Embryonic facial prominence (tissue), 1 donor: ENCODE data around the gene DTHD1.

Source experiments
- DNase-seq: peaks from one replicate; pipeline ENCODE4 v3.0.0-alpha.2; 2016; ENCODE audit errors: extremely low spot score

DTHD1 gene

DNA sequence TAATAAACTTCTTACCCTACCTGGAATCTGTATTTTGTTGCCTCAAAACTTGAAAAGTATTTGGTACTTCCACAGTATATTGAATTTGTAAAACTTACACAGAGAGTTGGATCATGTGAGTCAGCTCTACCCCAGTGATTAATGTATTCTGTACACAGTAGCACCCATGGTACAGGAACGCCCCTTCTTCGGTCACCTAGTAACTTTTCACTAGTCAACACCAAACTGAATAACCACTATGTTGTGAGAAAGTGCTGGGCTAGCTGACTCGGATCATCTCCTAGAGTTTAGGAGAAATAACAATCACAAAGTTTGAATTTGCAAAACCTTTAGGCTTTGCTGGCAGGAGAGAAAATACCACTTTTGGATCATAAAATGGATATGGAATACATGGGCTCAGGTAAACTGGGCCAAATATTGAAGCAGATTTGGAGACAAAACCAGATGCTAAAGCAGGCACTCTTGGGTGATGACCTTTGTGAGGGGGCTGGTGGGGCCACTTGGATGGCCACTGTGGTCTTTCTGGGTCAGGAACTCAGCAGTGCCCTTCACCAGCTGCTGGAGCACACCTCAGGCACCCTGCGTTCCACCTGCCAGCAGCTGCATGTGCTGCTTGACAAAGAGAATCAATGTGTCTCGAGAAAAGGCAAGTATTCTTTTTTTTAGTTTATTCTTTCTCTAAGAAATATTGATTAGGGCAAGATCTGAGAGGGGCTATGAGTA lies at the start of gene DTHD1:
Gene DTHD1 (plus strand): TSS at position 233 of the 723 bp plus-strand sequence. CDS start 143 bp downstream, at position 376.
- DNase-seq: no peak

- no peak for DNase-seq
These were observed 47.7 kb upstream of the DTHD1 start for GRCh38 chr4:36233567-36234266.

DNA sequence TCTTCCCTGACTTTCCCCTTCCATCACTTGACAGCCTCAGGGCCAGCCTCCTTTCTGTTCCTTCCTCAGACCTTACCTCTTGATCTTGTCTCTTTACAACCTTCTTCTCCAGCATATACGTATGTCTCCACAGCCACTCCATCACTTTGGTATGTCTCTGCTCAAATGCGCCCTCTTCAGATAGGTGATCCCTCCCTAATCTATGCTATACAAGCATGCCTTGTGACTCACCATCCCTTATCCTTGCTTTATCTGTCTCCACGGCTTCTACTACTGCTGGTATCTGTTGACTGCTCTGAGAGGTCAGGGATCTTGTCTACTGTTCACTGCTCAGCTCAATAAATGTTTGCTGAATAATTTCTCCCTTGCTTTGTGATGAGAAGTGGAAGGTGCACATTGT lies 46.1 kb upstream of the DTHD1 start:
- no peak for DNase-seq

DNA sequence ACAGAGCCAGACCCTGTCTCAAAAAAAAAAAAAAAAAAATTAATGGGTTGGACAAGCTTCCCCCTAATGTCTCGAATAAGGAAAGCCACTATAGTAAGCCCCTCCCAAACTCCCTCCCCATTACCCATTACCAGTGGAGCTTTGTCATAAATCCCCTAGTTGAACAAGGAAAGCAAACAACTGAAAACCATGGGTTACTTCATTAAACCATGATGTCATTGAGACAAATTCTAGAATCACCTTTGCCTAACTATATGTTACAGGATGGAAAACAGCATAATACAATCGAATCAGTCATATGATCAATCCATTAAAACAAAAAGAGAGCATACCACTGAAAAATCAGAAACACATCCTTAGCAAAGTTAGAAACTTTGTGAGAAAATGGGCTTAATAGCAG lies 45.3 kb upstream of the DTHD1 start:
- DNase-seq: no peak

DNA sequence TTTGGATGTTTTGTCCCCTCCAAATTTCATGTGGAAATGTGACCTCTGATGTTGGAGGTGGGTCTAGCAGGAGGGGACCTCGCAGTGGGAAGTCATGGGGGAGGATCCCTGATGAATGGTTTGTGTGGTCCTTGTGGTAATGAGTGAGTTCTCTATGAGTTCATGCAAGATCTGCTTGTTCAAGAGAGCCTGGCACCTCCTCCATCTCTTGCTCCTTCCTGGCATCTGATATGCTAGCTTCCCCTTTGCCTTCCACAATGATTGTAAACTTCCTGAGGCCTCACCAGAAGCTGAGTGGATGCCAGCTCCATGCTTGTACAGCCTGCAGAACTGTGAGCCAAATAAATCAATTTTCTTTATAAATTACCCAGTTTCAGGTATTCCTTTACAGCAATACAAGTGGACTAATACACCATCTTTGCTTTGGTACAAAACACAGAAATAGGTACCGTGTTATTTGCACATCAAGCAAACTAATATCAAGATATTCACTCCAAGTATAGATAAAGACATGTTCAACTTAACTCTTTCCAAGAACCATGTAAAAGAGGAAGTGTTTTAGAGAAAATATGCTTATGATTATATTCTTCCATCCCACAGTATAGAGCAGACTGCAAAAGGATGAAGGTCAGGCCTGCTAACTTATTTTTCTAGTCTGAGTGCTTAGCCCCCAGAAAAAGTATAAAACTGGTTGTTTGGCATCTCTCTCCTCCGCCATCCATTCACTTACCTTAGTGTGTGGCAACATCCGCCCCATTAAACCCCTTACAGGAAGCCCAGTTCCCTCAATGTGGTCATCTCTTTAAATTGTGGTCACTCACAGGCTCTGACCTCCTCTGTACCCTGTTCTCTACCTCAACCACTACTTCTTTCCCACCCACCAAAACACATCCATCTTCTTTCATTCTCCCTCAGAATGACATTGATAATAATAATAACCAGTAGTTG lies 43.8 kb upstream of the DTHD1 start:
- no peak for DNase-seq

DNA sequence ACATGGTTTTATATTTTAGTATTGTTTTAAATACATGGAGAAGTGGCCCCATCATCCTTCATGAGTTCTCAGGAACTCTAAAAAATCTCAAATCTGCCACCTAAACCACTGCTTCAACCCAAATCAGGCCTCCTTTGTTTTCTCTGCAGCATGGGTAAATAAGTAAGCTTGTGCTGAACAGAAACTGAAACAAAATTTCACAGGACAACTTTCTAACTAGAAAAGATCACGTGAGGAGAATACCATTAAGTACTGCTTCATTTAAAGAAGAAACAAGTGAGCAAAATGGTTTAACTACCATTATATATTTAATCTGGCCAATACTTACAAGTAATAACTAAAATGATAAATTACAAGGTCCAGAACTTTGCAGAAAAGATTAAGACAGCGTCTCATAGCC lies 39.6 kb upstream of the DTHD1 start:
- DNase-seq: no peak

DNA sequence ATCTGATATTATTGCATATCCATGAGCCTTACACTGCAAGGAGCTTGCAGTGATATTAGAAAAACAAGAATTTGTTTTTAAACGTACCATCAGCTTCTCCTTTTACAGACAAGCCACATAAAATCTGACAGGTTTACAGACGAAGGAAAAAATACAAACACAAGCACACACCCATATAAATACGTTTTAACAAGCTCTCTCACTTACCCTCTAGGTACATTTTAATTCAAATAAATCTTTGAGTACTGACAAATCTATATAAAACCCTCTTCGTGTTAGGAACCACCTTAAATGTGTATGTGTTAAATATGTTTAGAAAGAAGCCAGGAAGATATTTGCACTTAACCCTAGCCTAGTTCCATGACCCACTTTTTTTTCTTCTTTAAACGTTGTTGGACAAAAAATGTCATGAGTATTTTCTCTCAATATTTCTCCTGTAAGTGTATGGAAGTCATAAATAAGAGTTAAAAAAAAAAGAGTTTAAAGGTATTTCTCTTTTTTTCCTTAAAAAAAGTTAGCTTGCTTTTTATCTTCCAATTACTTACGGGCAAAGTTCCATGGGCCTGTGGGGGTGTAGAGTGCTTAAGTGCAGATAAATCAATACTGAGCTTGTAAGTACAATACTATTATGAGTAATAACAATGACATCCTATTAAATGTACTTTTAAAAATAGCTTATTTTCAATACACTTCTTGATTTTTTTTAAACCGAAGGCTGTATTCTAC lies 38.6 kb upstream of the DTHD1 start:
- DNase-seq: no peak

- DNase-seq: no peak
These were observed 37.8 kb upstream of the DTHD1 start for GRCh38 chr4:36243355-36244256.

DNA sequence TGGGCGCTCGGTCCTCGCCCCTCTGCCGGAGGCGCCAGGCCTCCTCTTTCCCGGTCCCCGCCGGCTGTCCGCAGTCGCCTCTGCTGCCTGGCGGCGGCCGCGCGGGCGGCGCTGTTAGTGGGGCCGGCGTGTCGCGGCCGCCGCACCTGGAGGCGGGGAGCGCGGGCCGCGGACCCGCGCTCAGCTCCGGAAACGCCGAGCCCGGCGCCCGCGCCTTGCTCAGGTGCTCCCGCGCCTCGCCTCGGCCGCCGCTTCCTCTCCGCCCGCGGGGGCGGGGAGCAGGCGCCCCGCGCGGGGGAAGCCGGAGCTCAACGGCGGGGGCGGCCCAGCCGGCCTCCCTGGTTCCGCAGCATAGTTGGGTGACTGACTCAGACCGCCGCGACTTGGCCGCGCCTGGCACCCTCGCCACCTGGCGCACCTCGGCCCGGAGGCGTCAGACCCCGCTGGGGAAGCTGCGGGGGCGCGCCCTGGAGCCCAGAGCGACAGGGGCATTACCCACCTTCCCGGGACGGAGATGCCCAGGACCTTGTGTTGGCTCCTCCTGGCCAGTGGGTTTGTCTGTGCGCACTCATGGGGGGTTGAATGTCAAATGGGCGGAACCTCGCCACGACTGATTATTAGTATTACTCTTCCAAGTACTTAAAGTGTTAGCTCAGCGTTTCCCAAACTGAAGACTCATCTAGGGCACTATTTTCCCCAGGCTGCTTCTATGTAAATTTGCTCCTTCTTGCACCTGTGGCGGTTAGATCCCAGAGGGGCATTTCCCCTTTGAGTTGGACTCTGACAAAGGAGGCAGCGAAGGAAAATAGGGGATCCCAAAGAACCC lies 36.9 kb upstream of the DTHD1 start, which contains the start of gene ARAP2:
Gene ARAP2 (minus strand): TSS at position 258 of the 826 bp plus-strand sequence. CDS start 15,028 bp downstream, outside the sequence.
- no peak for DNase-seq

- DNase-seq: no peak
These were observed 31.8 kb upstream of the DTHD1 start for GRCh38 chr4:36249610-36250009.

- DNase-seq: no peak
These were observed 29.4 kb upstream of the DTHD1 start for GRCh38 chr4:36251983-36252382.

GRCh38 chr4:36254371-36254770 lies 27.0 kb upstream of the DTHD1 start:
- no peak for DNase-seq

DNA sequence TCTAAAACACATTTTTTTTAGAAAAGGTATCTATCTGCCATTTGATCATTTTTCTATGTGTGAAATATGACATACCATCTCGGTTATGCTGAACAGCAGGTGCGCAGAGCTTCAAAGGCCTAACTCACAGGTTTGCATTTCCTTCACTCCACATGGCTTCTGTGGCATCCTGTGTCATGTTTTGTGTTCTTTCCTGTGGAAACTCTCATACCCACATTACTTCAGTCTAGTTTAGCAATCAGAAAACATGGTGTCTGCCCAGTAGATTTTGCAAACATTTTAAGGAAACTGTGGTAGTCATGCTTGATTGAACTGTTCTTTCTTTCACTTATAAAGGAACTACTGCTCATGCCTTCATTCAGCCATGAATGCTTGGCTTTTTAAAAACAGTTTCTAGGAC lies 25.8 kb upstream of the DTHD1 start:
- DNase-seq: no peak

GRCh38 chr4:36256398-36256891 lies 25.0 kb upstream of the DTHD1 start:
- DNase-seq: no peak

DNA sequence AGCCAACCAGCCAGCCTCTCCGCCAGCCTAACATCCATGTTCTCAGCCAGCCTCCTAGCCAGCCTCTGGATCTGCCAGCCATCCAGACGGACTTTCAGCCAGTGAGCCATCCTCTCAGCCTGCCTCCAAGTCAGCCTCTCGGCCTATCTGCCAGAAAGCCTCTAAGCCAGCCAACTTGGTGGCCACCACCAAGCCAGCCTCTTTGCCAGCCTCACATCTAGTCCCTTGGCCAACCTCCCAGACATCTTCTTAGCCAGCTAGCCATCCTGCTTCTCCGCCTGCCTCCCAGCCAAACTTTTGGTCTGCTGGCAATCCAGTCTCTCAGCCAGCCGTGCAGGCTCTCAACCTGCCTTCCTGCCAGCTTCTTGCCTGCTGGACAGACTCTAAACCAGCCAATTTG lies 20.7 kb upstream of the DTHD1 start:
- no peak for DNase-seq

DNA sequence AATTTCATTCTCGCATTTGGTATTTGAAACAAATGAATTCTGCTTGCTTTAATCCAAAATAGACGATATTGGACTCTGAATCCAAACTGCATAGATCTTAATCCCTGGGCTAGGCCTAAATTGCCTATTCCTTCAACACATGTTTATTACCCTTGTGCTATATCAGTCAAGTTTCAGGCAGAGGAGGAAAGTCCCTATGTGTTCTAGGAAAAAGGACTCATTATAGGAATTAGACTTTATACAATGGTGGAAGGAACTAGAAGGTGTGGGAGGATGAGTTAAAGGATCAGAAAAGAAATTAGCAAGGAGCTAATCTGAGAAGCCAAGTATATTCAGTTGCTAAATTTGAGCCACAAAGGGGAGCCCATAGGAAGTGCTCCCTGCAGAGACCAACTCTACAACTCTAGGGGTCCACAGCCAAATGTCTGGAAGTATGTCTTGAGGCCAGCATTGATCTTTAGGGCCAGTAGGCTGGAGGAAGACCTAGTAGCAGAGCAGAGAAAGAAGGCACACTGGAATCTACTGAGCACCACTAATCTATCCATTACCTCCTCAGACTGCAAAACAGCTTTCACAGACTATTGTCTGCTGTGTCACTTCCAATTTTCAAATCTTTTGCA lies 17.1 kb upstream of the DTHD1 start:
- no peak for DNase-seq

- DNase-seq: no peak
These were observed 13.7 kb upstream of the DTHD1 start for GRCh38 chr4:36267486-36268268.

- no peak for DNase-seq
These were observed 12.3 kb upstream of the DTHD1 start for GRCh38 chr4:36269101-36269500.
